ENCODE measurements around the gene TNFAIP8L1.

TNFAIP8L1 gene

GRCh38 chr19:4691373-4691772 lies 52.1 kb downstream of the TNFAIP8L1 start:
- H2AFZ ChIP-seq (ENCODE audit: low read length), result no peak overlapping the region
- H3K27me3 ChIP-seq (ENCODE audit: insufficient read depth, low read length, poor library complexity, severe bottlenecking), result no peaks in the 10 kb centered on the region
- no peak overlapping the region for H3K9ac ChIP-seq (ENCODE audit: low read depth, low read length, poor library complexity, severe bottlenecking)
- H3K79me2 ChIP-seq (ENCODE audit: insufficient read depth, low read length), result no peaks in the 10 kb centered on the region
- no peaks in the 10 kb centered on the region for H3K4me1 ChIP-seq (ENCODE audit: insufficient read depth, low read length, poor library complexity, severe bottlenecking)
- TF ChIP-seq CTCF (conservative IDR thresholded peaks at IDR 0.05; ENCODE audit: low read length), result no peak
- no peak for TF ChIP-seq EZH2phosphoT487 (IDR thresholded peaks at IDR 0.05; ENCODE audit: borderline replicate concordance)
- no peaks in the 10 kb centered on the region for H3K9me2 ChIP-seq (replicated peaks; ENCODE audit: low read depth, low read length)
- no peaks in the 10 kb centered on the region for H4K20me1 ChIP-seq (ENCODE audit: insufficient read depth, low read length, poor library complexity, severe bottlenecking)
- H3K4me2 ChIP-seq (ENCODE audit: low read depth, low read length, poor library complexity, severe bottlenecking), result no peak overlapping the region
- H3F3A ChIP-seq (ENCODE audit: low read depth), result no peaks in the 10 kb centered on the region
- peaks cover 79% of the 10 kb centered on the region; the same call in 1 of the 2 replicates for H3K36me3 ChIP-seq (ENCODE audit: insufficient read depth, low read length)
- H3K4me3 ChIP-seq (ENCODE audit: low read length, poor library complexity, severe bottlenecking), result no peak overlapping the region
- H3K9me3 ChIP-seq (ENCODE audit: insufficient read depth, low read depth, low read length), result no peaks in the 10 kb centered on the region

GRCh38 chr19:4692251-4693077 lies 53.1 kb downstream of the TNFAIP8L1 start:
- Histone ChIP-seq H3F3A (ENCODE audit: low read depth) (no peaks in the 10 kb centered on the region), H3K4me3 (ENCODE audit: low read length, poor library complexity, severe bottlenecking) (no peak overlapping the region), H3K36me3 (ENCODE audit: insufficient read depth, low read length) (peaks cover 81% of the 10 kb centered on the region; the same call in 1 of the 2 replicates), H2AFZ (ENCODE audit: low read length) (no peak overlapping the region), H3K27me3 (ENCODE audit: insufficient read depth, low read length, poor library complexity, severe bottlenecking) (no peaks in the 10 kb centered on the region), H3K9me3 (ENCODE audit: insufficient read depth, low read depth, low read length) (no peaks in the 10 kb centered on the region), H3K4me1 (ENCODE audit: insufficient read depth, low read length, poor library complexity, severe bottlenecking) (no peaks in the 10 kb centered on the region), H4K20me1 (ENCODE audit: insufficient read depth, low read length, poor library complexity, severe bottlenecking) (no peaks in the 10 kb centered on the region), H3K9ac (ENCODE audit: low read depth, low read length, poor library complexity, severe bottlenecking) (no peak overlapping the region), H3K4me2 (ENCODE audit: low read depth, low read length, poor library complexity, severe bottlenecking) (no peak overlapping the region), H3K9me2 (replicated peaks; ENCODE audit: low read depth, low read length) (no peaks in the 10 kb centered on the region), H3K79me2 (ENCODE audit: insufficient read depth, low read length) (no peaks in the 10 kb centered on the region)
- TF ChIP-seq CTCF (conservative IDR thresholded peaks at IDR 0.05; ENCODE audit: low read length), result no peak
- no peak for TF ChIP-seq EZH2phosphoT487 (IDR thresholded peaks at IDR 0.05; ENCODE audit: borderline replicate concordance)

- Histone ChIP-seq H3K79me2 (ENCODE audit: insufficient read depth, low read length) (no peaks in the 10 kb centered on the region), H2AFZ (ENCODE audit: low read length) (no peak overlapping the region), H3K9ac (ENCODE audit: low read depth, low read length, poor library complexity, severe bottlenecking) (no peak overlapping the region), H3K9me2 (replicated peaks; ENCODE audit: low read depth, low read length) (no peaks in the 10 kb centered on the region), H3K27me3 (ENCODE audit: insufficient read depth, low read length, poor library complexity, severe bottlenecking) (no peaks in the 10 kb centered on the region), H3F3A (ENCODE audit: low read depth) (no peaks in the 10 kb centered on the region), H3K9me3 (ENCODE audit: insufficient read depth, low read depth, low read length) (no peaks in the 10 kb centered on the region), H3K4me2 (ENCODE audit: low read depth, low read length, poor library complexity, severe bottlenecking) (no peak overlapping the region), H3K4me3 (ENCODE audit: low read length, poor library complexity, severe bottlenecking) (no peak overlapping the region), H4K20me1 (ENCODE audit: insufficient read depth, low read length, poor library complexity, severe bottlenecking) (no peaks in the 10 kb centered on the region), H3K36me3 (ENCODE audit: insufficient read depth, low read length) (peaks cover 85% of the 10 kb centered on the region; the same call in 1 of the 2 replicates), H3K4me1 (ENCODE audit: insufficient read depth, low read length, poor library complexity, severe bottlenecking) (no peaks in the 10 kb centered on the region)
- TF ChIP-seq EZH2phosphoT487 (IDR thresholded peaks at IDR 0.05; ENCODE audit: borderline replicate concordance) (no peak), CTCF (conservative IDR thresholded peaks at IDR 0.05; ENCODE audit: low read length) (no peak)
These were observed 53.7 kb downstream of the TNFAIP8L1 start for GRCh38 chr19:4693078-4693350.

Measured in Loucy (cell line).